Ectodermal cell (in vitro differentiated cells): ENCODE results near the gene ADSL.

Experiments used
- H3K27ac ChIP-seq: 2 replicates; pipeline ENCODE4 v1.7.0; 2013; ENCODE audit warnings: mild to moderate bottlenecking, low read depth, low read length; ENCODE audit not compliant: insufficient read depth, poor library complexity, severe bottlenecking
- H3K27me3 ChIP-seq: 2 replicates; pipeline ENCODE4 v1.7.0; 2013; ENCODE audit warnings: mild to moderate bottlenecking, low read length; ENCODE audit not compliant: insufficient read depth, control insufficient read depth, poor library complexity, severe bottlenecking
- H3K36me3 ChIP-seq: one replicate; pipeline ENCODE4 v1.7.0; 2013; ENCODE audit warnings: low read length; ENCODE audit not compliant: control insufficient read depth, insufficient read depth
- H3K4me1 ChIP-seq: one replicate; pipeline ENCODE4 v1.7.0; 2013; ENCODE audit warnings: low read length; ENCODE audit not compliant: control insufficient read depth, insufficient read depth
- H3K4me3 ChIP-seq: 2 replicates; pipeline ENCODE4 v1.7.0; 2013; ENCODE audit warnings: low read depth, low read length, control low read depth; ENCODE audit not compliant: insufficient read depth
- H3K9me3 ChIP-seq: 2 replicates; pipeline ENCODE4 v1.7.0; 2013; ENCODE audit warnings: mild to moderate bottlenecking, low read length, moderate library complexity; ENCODE audit not compliant: control insufficient read depth
- WGBS, 2 experiments: methylation state at CpG; one replicate each; pipeline ENCODE4 v1.1.7; 2013; ENCODE audit warnings: missing lambda C conversion rate in 2 of 2; 5-methylcytosine and 5-hydroxymethylcytosine counted together

Gene ADSL

DNA sequence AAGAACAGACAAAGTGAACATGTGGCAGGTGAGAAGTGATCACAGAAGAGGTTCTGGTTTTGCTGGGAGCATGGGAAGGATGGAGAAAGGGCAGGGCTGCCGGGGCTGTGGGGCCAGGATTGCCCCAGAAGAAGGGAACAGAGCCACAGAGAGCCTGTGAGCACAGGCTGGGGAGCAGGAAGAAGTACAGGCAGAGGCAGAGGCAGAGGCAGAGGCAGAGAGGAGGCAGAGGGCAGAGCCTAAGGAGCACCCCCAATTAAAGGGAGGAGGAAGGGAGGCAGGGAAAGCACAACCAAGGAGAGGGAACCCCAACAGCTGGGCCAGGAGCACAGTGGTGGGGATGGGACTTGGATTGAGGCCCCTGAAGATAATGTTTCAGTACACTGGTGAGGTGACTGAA is 75.6 kb downstream of the ADSL start:
- Histone ChIP-seq H3K27me3 (no peaks in the 10 kb centered on the region), H3K36me3 (peaks cover 11% of the 10 kb centered on the region), H3K4me1 (peaks cover 6% of the 10 kb centered on the region), H3K27ac (no peak overlapping the region), H3K9me3 (no peaks in the 10 kb centered on the region), H3K4me3 (no peak overlapping the region)
- WGBS, 2 experiments: 94 to 100% methylated on average over 1 of the region's 1 CpG

DNA sequence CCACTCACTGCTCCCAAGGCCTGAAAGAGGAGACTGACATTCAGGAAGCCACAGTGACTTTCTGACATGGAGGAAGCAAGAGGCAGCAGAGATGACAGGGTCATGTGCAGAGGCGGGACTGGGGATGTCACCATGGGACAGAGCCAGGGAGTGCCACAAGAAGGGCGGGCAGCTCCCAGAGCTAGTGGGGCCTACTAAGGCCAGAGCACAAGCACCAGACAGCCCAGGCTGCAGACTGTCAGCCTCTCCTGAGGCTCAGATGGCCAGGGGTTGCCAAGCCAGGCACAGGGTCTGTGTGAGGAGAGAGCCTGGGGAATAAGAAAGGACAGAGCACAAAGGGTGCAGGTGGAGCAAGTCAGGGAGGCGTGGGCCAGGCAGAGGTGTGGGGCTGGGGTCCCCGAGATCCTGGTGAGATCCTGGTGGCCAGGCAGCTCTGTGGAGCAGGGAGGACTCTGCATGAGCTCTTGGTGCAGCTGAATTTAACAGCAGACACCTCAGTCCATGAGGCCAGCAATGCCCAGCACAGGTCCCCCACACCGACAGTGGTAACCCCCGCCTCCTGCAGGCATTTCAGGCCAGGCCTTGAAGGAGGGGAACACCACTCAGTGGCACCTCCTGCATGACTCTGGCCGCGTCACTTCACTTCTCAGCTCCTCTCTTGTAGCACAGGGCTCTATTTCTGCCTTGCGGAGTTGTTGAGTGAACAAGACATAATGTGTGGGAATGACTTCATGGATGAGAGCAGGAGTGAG is 76.4 kb downstream of the ADSL start:
- H3K27me3 ChIP-seq: no peaks in the 10 kb centered on the region

DNA sequence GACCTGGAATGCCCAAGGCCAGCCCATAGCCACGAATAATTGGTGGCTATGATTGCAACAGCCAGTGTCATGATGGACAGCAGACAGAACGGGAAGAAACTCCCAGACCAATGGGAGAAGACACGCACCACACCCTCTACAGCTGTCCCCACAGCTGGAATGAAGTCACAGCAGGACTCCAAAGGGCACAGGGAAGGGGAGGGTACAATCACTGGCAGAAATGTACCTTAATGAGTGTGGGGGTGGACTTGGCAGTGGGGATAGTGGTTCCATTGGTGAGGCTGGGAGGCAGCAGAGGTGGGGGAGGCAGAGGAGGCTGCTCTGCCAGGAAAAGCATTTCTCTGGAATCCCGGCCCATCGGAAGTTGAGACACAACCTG is 77.0 kb downstream of the ADSL start:
- no peak overlapping the region for H3K27ac ChIP-seq
- H3K27me3 ChIP-seq: no peaks in the 10 kb centered on the region
- peaks cover 11% of the 10 kb centered on the region for H3K36me3 ChIP-seq
- no peak overlapping the region for H3K4me3 ChIP-seq
- 92 to 96% methylated on average over 5 of the region's 5 CpGs for WGBS, 2 experiments
- no peaks in the 10 kb centered on the region for H3K9me3 ChIP-seq
- peaks cover 6% of the 10 kb centered on the region for H3K4me1 ChIP-seq

More for the DNA sequence above, 76.4 kb downstream of the ADSL start:
- no peaks in the 10 kb centered on the region for H3K9me3 ChIP-seq
- H3K4me1 ChIP-seq: peaks cover 6% of the 10 kb centered on the region
- no peak overlapping the region for H3K27ac ChIP-seq
- 95% methylated on average over 9 of the region's 9 CpGs for WGBS, 2 experiments
- H3K4me3 ChIP-seq: no peak overlapping the region
- peaks cover 11% of the 10 kb centered on the region for H3K36me3 ChIP-seq

DNA sequence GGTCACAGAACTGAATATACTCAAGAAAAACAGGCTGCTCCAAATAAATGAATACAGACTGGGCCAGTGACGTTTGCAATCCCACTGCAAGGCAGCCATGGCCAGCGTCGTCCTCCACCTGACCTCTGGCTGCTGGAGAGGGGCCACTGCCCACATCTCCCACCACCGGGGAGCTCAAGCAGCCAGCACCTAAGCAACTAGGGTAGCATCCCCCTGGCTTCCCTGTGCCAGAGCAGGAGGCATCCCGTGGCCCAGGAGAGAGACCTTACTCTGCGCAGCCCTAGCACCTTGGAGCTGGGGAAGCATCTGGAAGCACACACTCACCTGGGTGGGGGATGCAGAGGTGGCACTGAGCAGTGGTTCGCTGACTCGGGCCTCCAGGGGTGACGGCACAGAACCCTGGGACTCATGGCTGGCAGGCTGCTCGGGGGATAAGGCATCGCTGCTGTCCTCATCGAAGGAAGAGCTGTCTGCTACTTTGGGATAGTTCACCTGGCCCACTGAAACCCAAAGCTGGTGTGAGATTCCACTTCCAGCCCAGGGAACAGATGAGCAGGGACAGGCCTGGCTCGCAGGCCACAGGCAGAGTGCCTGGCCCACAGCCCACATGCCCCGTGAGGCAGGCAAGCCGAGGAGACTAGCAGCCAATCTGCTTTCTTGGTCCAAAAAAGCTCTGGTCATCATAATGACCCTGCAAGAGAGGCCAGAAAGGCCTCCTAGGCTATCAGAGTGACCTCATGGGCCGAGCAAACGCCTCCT is 77.8 kb downstream of the ADSL start:
- Histone ChIP-seq H3K36me3 (peaks cover 11% of the 10 kb centered on the region), H3K4me3 (no peak overlapping the region), H3K27ac (no peak overlapping the region), H3K4me1 (peaks cover 1% of the 10 kb centered on the region), H3K27me3 (no peaks in the 10 kb centered on the region), H3K9me3 (no peaks in the 10 kb centered on the region)
- WGBS, 2 experiments: 95% methylated on average over 17 of the region's 17 CpGs

DNA sequence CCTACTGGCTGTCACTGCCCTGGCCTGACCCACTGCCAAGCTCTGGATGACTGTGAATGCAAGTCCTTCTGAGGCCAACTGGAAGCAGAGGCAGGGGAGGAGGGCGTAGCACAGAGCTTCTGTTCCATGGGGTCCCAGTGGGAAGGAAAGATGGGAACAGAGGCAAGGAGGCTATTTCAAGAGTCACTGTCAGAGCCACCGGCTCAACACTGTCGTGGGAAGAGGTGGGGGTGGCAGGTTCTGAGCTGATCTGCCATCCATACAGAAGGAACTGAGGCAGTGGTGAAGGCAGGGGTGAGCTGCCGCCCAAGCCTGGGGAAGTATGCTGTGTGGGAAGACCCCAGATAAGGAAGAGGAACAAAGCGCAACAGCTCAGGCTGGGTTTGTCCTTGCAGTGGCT is 78.8 kb downstream of the ADSL start:
- Histone ChIP-seq H3K36me3 (peaks cover 6% of the 10 kb centered on the region), H3K4me3 (no peak overlapping the region), H3K4me1 (no peaks in the 10 kb centered on the region), H3K9me3 (no peaks in the 10 kb centered on the region), H3K27me3 (no peaks in the 10 kb centered on the region), H3K27ac (no peak overlapping the region)
- WGBS, 2 experiments: 95% methylated on average over 5 of the region's 5 CpGs

DNA sequence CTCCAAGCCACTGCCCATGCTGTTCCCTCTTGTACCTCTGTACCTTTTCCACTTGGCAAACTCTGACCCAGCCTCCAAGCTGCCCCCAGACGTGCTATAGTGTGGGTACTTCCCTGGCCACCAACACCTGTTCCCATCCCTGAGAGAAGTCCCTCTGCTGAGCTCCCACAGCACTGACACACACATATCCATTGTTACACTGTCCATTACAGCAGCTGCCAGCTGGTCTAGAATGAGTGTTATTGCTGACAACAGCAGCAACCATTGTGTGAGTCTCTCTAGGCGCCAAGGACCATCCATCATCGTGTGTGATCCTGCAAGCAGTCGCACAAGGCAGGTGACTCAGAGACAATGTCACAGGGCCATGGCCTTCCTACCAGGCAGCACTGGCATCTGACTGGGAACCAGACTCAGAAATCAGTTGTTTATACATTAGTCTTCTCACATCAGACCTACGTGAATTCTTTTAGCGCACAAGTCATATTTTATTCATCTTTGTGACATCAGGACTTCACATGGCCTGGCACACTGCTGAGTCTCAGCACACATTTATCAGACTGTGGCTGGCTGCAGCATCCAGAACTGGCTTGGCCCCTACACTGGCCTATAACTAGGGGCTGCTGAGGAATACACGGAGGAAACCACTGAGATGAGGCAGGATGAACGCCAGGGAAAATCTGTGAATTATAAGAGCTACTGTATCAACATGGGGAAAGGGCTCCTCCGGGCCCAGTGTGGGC is 80.5 kb downstream of the ADSL start:
- H3K36me3 ChIP-seq: no peaks in the 10 kb centered on the region
- 94% methylated on average over 9 of the region's 9 CpGs for WGBS, 2 experiments
- no peaks in the 10 kb centered on the region for H3K4me1 ChIP-seq
- H3K27ac ChIP-seq: no peak overlapping the region
- H3K4me3 ChIP-seq: no peak overlapping the region
- no peaks in the 10 kb centered on the region for H3K27me3 ChIP-seq
- H3K9me3 ChIP-seq: no peaks in the 10 kb centered on the region

DNA sequence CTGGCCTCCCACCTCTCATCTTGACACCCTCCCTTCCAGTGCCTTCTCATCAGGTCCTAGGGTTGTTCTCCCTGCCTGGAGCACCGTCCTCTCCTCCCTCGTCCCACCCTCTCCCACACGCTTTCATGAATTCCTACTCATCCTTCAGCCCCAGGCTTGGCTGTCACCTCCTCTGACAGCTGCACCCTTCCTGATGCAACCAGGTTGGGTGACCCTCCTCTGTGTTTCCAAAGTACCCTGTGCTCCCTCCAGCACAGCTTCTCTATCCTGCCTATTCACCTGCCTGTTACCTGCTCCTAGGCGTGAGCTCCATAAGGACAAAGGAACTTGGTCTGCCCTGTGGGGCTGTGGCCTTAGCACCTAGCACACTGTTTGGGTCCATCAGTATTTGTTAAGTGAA is 82.5 kb downstream of the ADSL start:
- 95 to 97% methylated on average over 4 of the region's 4 CpGs for WGBS, 2 experiments
- H3K9me3 ChIP-seq: no peaks in the 10 kb centered on the region

DNA sequence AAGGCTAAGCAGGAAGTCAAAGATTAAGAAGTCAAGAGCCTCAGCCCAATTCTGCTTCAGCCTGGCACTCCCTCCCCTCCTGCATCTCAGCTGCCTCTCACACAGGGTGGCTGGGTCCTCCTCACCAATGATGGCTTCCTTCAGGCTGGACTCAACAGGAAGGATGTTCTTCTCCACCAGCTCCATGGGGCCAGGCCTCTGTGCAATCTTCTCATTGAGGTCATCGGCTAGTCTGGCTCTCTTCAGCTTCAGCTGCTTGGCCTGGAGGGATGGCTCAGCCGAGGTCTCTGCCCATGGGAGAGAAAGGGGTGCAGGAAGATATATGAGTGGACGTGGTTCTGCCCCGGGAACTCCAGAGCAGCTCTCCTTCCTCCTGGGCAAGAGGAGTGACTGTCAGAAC is 83.2 kb downstream of the ADSL start:
- Histone ChIP-seq H3K9me3 (no peaks in the 10 kb centered on the region), H3K4me3 (no peak overlapping the region), H3K27ac (no peak overlapping the region), H3K27me3 (no peaks in the 10 kb centered on the region), H3K4me1 (no peaks in the 10 kb centered on the region), H3K36me3 (no peaks in the 10 kb centered on the region)
- 94 to 97% methylated on average over 4 of the region's 4 CpGs for WGBS, 2 experiments

More for the DNA sequence above, 82.5 kb downstream of the ADSL start:
- Histone ChIP-seq H3K4me3 (no peak overlapping the region), H3K27ac (no peak overlapping the region), H3K4me1 (no peaks in the 10 kb centered on the region), H3K36me3 (no peaks in the 10 kb centered on the region), H3K27me3 (no peaks in the 10 kb centered on the region)

DNA sequence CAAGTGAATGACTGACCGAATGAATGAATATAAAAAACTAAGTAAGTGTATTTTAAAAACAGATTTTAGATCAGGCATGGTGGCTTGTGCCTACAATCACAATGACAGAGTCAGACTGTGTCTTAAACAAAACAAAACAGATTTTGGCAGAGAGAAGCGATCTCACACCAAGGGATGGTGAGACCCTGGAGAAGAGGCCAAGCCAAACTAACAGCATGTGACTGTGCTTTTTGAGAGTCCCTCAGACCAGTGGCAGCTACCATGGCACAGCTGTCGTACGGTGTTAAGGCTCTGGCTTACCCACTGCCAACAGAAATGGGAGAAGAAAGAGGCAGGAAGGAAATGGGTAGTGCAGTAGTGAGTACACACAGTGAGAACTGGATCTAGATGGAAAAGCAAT is 84.7 kb downstream of the ADSL start:
- H3K27me3 ChIP-seq: no peaks in the 10 kb centered on the region
- no peaks in the 10 kb centered on the region for H3K4me1 ChIP-seq
- H3K4me3 ChIP-seq: no peak overlapping the region
- peaks cover 3% of the 10 kb centered on the region for H3K36me3 ChIP-seq
- H3K9me3 ChIP-seq: no peaks in the 10 kb centered on the region
- no peak overlapping the region for H3K27ac ChIP-seq
- 95 to 99% methylated on average over 4 of the region's 4 CpGs for WGBS, 2 experiments

DNA sequence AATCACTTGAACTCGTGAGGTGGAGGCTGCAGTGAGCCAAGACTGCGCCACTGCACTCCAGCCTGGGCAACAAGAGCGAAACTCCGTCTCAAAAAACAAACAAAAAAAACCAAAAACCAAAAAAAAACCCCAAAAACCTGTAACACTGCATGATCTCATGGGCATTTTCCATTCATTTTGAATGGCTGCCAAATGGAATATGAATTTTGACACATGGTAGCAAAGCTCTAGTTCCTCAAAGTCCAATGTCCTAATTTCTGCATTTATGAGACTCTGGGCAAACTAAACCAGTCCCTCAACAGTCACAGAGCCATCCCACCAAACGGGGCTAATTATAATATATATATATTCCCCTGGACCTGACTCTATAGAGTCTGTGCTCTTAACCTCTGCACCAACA is 85.9 kb downstream of the ADSL start:
- Histone ChIP-seq H3K27me3 (no peaks in the 10 kb centered on the region), H3K4me3 (no peak overlapping the region), H3K4me1 (no peaks in the 10 kb centered on the region), H3K9me3 (no peaks in the 10 kb centered on the region), H3K27ac (no peak overlapping the region), H3K36me3 (peaks cover 3% of the 10 kb centered on the region)
- 96 to 97% methylated on average over 5 of the region's 5 CpGs for WGBS, 2 experiments
